Stomach (tissue), 4 donors: ENCODE results near the gene MIF4GD.
"Not testable (repeated sequence)": the region's sequence is repeated elsewhere in the genome, so short reads cannot be mapped to it uniquely, and the experiment has no call there.

Experiments
- CTCF ChIP-seq, 7 experiments: fragments of 450-650 bp in 4 of 7; fragments of 200-600 bp in 3 of 7; sonication (generic) in 3 of 7; IDR thresholded peaks; one replicate each; pipeline ENCODE4 v1.5.1; 2016 to 2019; ENCODE audit warnings: antibody characterized with exemption in 7 of 7, control low read depth in 2 of 7, mild to moderate bottlenecking in 1 of 7
- POLR2A ChIP-seq, 4 donors: fragments of 450-650 bp; IDR thresholded peaks; one replicate each; pipeline ENCODE4 v1.6.1; 2016; ENCODE audit warnings: antibody characterized with exemption in 4 of 4, control low read depth in 2 of 4, mild to moderate bottlenecking in 1 of 4, moderate library complexity in 1 of 4
- POLR2AphosphoS5 ChIP-seq, 3 donors: sonication (generic); formaldehyde crosslinking; IDR thresholded peaks; one replicate each; pipeline ENCODE4 v1.6.1; 2016; ENCODE audit warnings: antibody characterized with exemption in 3 of 3

GRCh38 chr17:75257228-75257627 lies 13.8 kb downstream of the MIF4GD start:
- not testable (repeated sequence) for TF ChIP-seq CTCF, POLR2A, POLR2AphosphoS5 (IDR thresholded peaks at IDR 0.05)
